GM23338 (cell line): ENCODE measurements around the gene TCF3. TPM values are rescaled to one million over a fixed set of nuclear protein-coding genes. Genes with fewer than 3 reads are reported as not detected.

Experiments used
- ATAC-seq: fragments of 200-7000 bp; cut with Tn5 transposase; 3 replicates; pipeline ENCODE4 v1.9.1; 2020
- DNase-seq: peaks from one replicate; pipeline ENCODE4 v3.0.0-alpha.2; 2015; ENCODE audit warnings: low spot score
- H2AFZ ChIP-seq: fragments of 200-600 bp; sonication (generic); 2 replicates; pipeline ENCODE4 v1.8.0; 2016; ENCODE audit warnings: antibody characterized with exemption, mild to moderate bottlenecking, moderate library complexity
- H3F3A ChIP-seq: fragments of 200-600 bp; sonication (generic); replicated peaks from 2 replicates; pipeline ENCODE4 v1.8.0; 2017; ENCODE audit warnings: antibody characterized with exemption, mixed run types, low read depth
- H3K27ac ChIP-seq: fragments of 200-600 bp; sonication (generic); 2 replicates; pipeline ENCODE4 v1.6.1; 2016; ENCODE audit warnings: low read depth
- H3K27me3 ChIP-seq: fragments of 200-600 bp; sonication (generic); 2 replicates; pipeline ENCODE4 v1.8.0; 2016; ENCODE audit warnings: mild to moderate bottlenecking, mixed run types, moderate library complexity; ENCODE audit not compliant: insufficient read depth
- H3K36me3 ChIP-seq: fragments of 200-600 bp; sonication (generic); 2 replicates; pipeline ENCODE4 v1.8.0; 2016; ENCODE audit warnings: mild to moderate bottlenecking; ENCODE audit not compliant: insufficient read depth
- H3K4me1 ChIP-seq: fragments of 200-600 bp; sonication (generic); 2 replicates; pipeline ENCODE4 v1.8.0; 2016; ENCODE audit warnings: mild to moderate bottlenecking, moderate library complexity; ENCODE audit not compliant: insufficient read depth
- H3K4me2 ChIP-seq: fragments of 200-600 bp; sonication (generic); 2 replicates; pipeline ENCODE4 v1.7.1; 2017; ENCODE audit warnings: mixed run types
- H3K4me3 ChIP-seq: fragments of 200-600 bp; sonication (generic); 2 replicates; pipeline ENCODE4 v1.6.1; 2016; ENCODE audit warnings: mixed run types
- H3K79me2 ChIP-seq: fragments of 200-600 bp; sonication (generic); replicated peaks from 2 replicates; pipeline ENCODE4 v1.8.0; 2017; ENCODE audit warnings: mild to moderate bottlenecking; ENCODE audit not compliant: insufficient read depth
- H3K9me2 ChIP-seq: fragments of 200-600 bp; sonication (generic); 2 replicates; pipeline ENCODE4 v1.8.0; 2017; ENCODE audit not compliant: insufficient read depth
- H4K20me1 ChIP-seq: fragments of 200-600 bp; sonication (generic); replicated peaks from 2 replicates; pipeline ENCODE4 v1.8.0; 2017; ENCODE audit warnings: mild to moderate bottlenecking; ENCODE audit not compliant: insufficient read depth
- H3K27ac Mint-ChIP-seq: 2 replicates; pipeline ENCODE4 v1.8.0; 2020; ENCODE audit warnings: inconsistent platforms, mild to moderate bottlenecking, moderate library complexity, mixed read lengths
- H3K27me3 Mint-ChIP-seq: 3 replicates; pipeline ENCODE4 v1.8.0; 2022; ENCODE audit warnings: low read depth, mild to moderate bottlenecking, moderate library complexity, mixed read lengths, inconsistent platforms; ENCODE audit not compliant: insufficient read depth, poor library complexity
- H3K36me3 Mint-ChIP-seq: 3 replicates; pipeline ENCODE4 v1.8.0; 2021; ENCODE audit warnings: low read depth, mild to moderate bottlenecking, inconsistent platforms, moderate library complexity, mixed read lengths
- H3K4me1 Mint-ChIP-seq: 3 replicates; pipeline ENCODE4 v1.8.0; 2020; ENCODE audit warnings: mild to moderate bottlenecking, inconsistent platforms, mixed read lengths
- H3K4me3 Mint-ChIP-seq: 3 replicates; pipeline ENCODE4 v1.8.0; 2021; ENCODE audit warnings: moderate library complexity, mild to moderate bottlenecking, inconsistent platforms, mixed read lengths
- H3K9me3 Mint-ChIP-seq: 3 replicates; pipeline ENCODE4 v1.8.0; 2020; ENCODE audit warnings: moderate library complexity, mild to moderate bottlenecking, inconsistent platforms, mixed read lengths
- CTCF ChIP-seq, 2 experiments: fragments of 200-600 bp in 1 of 2; sonication (generic) in 1 of 2; conservative IDR thresholded peaks; 2 replicates each; pipeline versions ENCODE4 v1.5.1 to v1.6.1; 2016 to 2017; ENCODE audit warnings: antibody characterized with exemption in 2 of 2, low read depth in 2 of 2, mild to moderate bottlenecking in 2 of 2, moderate library complexity in 1 of 2
- ETS1 ChIP-seq: IDR thresholded peaks from 2 replicates; pipeline ENCODE4 v1.6.1; 2016; ENCODE audit warnings: antibody characterized with exemption
- EZH2 ChIP-seq: fragments of 200-600 bp; sonication (generic); IDR thresholded peaks from one replicate; pipeline ENCODE4 v1.8.0; 2017; ENCODE audit warnings: antibody characterized with exemption, mild to moderate bottlenecking, low read depth; ENCODE audit not compliant: unreplicated experiment
- EZH2phosphoT487 ChIP-seq: fragments of 200-600 bp; sonication (generic); IDR thresholded peaks from one replicate; pipeline ENCODE4 v1.8.1; 2018; ENCODE audit warnings: antibody characterized with exemption; ENCODE audit not compliant: unreplicated experiment
- NANOG ChIP-seq: IDR thresholded peaks from 2 replicates; pipeline ENCODE4 v1.6.1; 2016; ENCODE audit warnings: antibody characterized with exemption, borderline replicate concordance
- POLR2AphosphoS5 ChIP-seq: IDR thresholded peaks from 2 replicates; pipeline ENCODE4 v1.6.1; 2016; ENCODE audit warnings: antibody characterized with exemption, low read depth
- REST ChIP-seq: IDR thresholded peaks from one replicate; pipeline ENCODE4 v1.6.1; 2018; ENCODE audit warnings: antibody characterized with exemption; ENCODE audit not compliant: unreplicated experiment
- STAT1 ChIP-seq: IDR thresholded peaks from one replicate; pipeline ENCODE4 v1.6.1; 2016; ENCODE audit warnings: antibody characterized with exemption; ENCODE audit not compliant: unreplicated experiment
- ZNF331 ChIP-seq: fragments of 250-450 bp; sonication (Bioruptor Pico); IDR thresholded peaks from 2 replicates; pipeline ENCODE4 v1.5.0; 2020; ENCODE audit warnings: low read depth, mild to moderate bottlenecking, moderate library complexity
- ZNF462 ChIP-seq: fragments of 250-450 bp; sonication (Bioruptor Pico); IDR thresholded peaks from 2 replicates; pipeline ENCODE4 v1.5.0; 2020; ENCODE audit warnings: mild to moderate bottlenecking, moderate library complexity
- polyA plus RNA-seq: library from polyadenylated mRNA; unstranded; fragments of >200 nt; fragmentation: Nextera tagmentation; extraction: Ambion mirVana; gene quantifications from 2 replicates; pipeline ENCODE4 v1.2.1, GENCODE V29; 2016
- total RNA-seq: library from RNA; depleted of rRNA; stranded (reverse); fragments of >200 nt; shearing (Covaris generic); gene quantifications from 2 replicates; pipeline ENCODE4 v1.2.3, GENCODE V29; 2014

The TCF3 gene
- total and polyA plus RNA-seq, 2 experiments from 2014 or later: 166 to 383 TPM

GRCh38 chr19:1591421-1592023, 60.9 kb downstream of the TCF3 start:
- Histone ChIP-seq H3K27ac (peak overlapping the region; percentile 99), H2AFZ (no peak overlapping the region), H3K27me3 (no peaks in the 10 kb centered on the region), H3K4me3 (peak overlapping the region; percentile 94), H3K36me3 (no peaks in the 10 kb centered on the region; the same call in 1 of the 2 replicates), H3K4me1 (peaks cover 11% of the 10 kb centered on the region), H3F3A (peaks cover 32% of the 10 kb centered on the region), H3K9me2 (no peaks in the 10 kb centered on the region), H4K20me1 (peaks cover 15% of the 10 kb centered on the region), H3K4me2 (peak overlapping the region; percentile 98), H3K79me2 (peaks cover 55% of the 10 kb centered on the region)
- Mint-ChIP-seq H3K4me3 (peak overlapping the region; percentile 89), H3K4me1 (peaks cover 6% of the 10 kb centered on the region), H3K9me3 (no peaks in the 10 kb centered on the region), H3K27ac (peak overlapping the region; percentile 95), H3K27me3 (peaks cover 29% of the 10 kb centered on the region), H3K36me3 (peaks cover 31% of the 10 kb centered on the region; the same call in 2 of the 3 replicates)
- ATAC-seq: no peak; the same call in 2 of the 3 replicates
- no peak for DNase-seq
- TF ChIP-seq POLR2AphosphoS5 (no peak), ZNF462 (CRISPR knock-in tag) (no peak), ETS1 (no peak), CTCF (conservative IDR thresholded peaks at IDR 0.05; ENCODE audit: low read depth in 2 of 2) (no peak), REST (no peak), ZNF331 (no peak), STAT1 (no peak), EZH2phosphoT487 (no peak), NANOG (no peak), EZH2 (no peak)
